ENCODE measurements around the gene VPS13D. TPM values are rescaled to one million over a fixed set of nuclear protein-coding genes. Genes with fewer than 3 reads are reported as not detected.

VPS13D gene
- total RNA-seq, 1 experiment from 2014 or later = 31.6 TPM

GRCh38 chr1:12228979-12229378 is 851 bp upstream of the VPS13D start:
- POLR2A ChIA-PET = no interaction called here
- Histone ChIP-seq H3K27ac (ENCODE audit: low read depth, low read length) (no peak overlapping the region), H3K36me3 (ENCODE audit: control insufficient read depth in 1 of 2, insufficient read depth in 2 of 2, low read length in 2 of 2) (no peaks in the 10 kb centered on the region), H3K9me3 (ENCODE audit: control insufficient read depth in 1 of 2, insufficient read depth in 1 of 2, low read depth in 1 of 2, low read length in 2 of 2) (no peaks in the 10 kb centered on the region), H3K4me2 (ENCODE audit: low read length) (no peak overlapping the region), H3K79me2 (ENCODE audit: insufficient read depth, low read length) (peaks cover 37% of the 10 kb centered on the region), H3K4me1 (ENCODE audit: control insufficient read depth in 1 of 2, insufficient read depth in 2 of 2, low read length in 2 of 2) (peaks cover 16 to 24% of the 10 kb centered on the region in 2 experiments), H3K9me2 (ENCODE audit: insufficient read depth) (no peaks in the 10 kb centered on the region), H3K27me3 (ENCODE audit: insufficient read depth, low read length) (no peaks in the 10 kb centered on the region), H2AFZ (ENCODE audit: low read depth, low read length, poor library complexity, severe bottlenecking) (no peak overlapping the region), H3K4me3 (replicated peaks in 1 of 2; ENCODE audit: low read depth in 1 of 2, low read length in 2 of 2) (no peak overlapping the region), H4K20me1 (ENCODE audit: insufficient read depth) (no peaks in the 10 kb centered on the region), H3K9ac (ENCODE audit: low read length) (no peak overlapping the region)
- TF ChIP-seq CEBPB (IDR thresholded peaks at IDR 0.05; ENCODE audit: low read depth) = no peak
- TF ChIP-seq ELF1 (IDR thresholded peaks at IDR 0.05; ENCODE audit: borderline replicate concordance, low read depth) = no peak
- no peak for TF ChIP-seq ATF3 (IDR thresholded peaks at IDR 0.05)
- no peak for TF ChIP-seq EGR1 (IDR thresholded peaks at IDR 0.05; ENCODE audit: low read depth)
- TF ChIP-seq SRF (IDR thresholded peaks at IDR 0.05; ENCODE audit: low read depth) = no peak
- TF ChIP-seq POLR2AphosphoS5 (IDR thresholded peaks at IDR 0.05; ENCODE audit: low read depth, low read length) = no peak
- no peak for TF ChIP-seq SP1 (IDR thresholded peaks at IDR 0.05; ENCODE audit: low read depth)
- TF ChIP-seq RAD21 (IDR thresholded peaks at IDR 0.05; ENCODE audit: low read depth) = no peak
- no peak for TF ChIP-seq CTCF (IDR thresholded peaks at IDR 0.05 in 2 of 3, conservative IDR thresholded peaks at IDR 0.05 in 1 of 3; ENCODE audit: borderline replicate concordance in 1 of 3, insufficient read depth in 1 of 3, low read depth in 2 of 3, low read length in 2 of 3)
- no peak for TF ChIP-seq EZH2 (IDR thresholded peaks at IDR 0.05)
- TF ChIP-seq, protein P1, sequence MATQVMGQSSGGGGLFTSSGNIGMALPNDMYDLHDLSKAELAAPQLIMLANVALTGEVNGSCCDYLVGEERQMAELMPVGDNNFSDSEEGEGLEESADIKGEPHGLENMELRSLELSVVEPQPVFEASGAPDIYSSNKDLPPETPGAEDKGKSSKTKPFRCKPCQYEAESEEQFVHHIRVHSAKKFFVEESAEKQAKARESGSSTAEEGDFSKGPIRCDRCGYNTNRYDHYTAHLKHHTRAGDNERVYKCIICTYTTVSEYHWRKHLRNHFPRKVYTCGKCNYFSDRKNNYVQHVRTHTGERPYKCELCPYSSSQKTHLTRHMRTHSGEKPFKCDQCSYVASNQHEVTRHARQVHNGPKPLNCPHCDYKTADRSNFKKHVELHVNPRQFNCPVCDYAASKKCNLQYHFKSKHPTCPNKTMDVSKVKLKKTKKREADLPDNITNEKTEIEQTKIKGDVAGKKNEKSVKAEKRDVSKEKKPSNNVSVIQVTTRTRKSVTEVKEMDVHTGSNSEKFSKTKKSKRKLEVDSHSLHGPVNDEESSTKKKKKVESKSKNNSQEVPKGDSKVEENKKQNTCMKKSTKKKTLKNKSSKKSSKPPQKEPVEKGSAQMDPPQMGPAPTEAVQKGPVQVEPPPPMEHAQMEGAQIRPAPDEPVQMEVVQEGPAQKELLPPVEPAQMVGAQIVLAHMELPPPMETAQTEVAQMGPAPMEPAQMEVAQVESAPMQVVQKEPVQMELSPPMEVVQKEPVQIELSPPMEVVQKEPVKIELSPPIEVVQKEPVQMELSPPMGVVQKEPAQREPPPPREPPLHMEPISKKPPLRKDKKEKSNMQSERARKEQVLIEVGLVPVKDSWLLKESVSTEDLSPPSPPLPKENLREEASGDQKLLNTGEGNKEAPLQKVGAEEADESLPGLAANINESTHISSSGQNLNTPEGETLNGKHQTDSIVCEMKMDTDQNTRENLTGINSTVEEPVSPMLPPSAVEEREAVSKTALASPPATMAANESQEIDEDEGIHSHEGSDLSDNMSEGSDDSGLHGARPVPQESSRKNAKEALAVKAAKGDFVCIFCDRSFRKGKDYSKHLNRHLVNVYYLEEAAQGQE (IDR thresholded peaks at IDR 0.05; ENCODE audit: low read depth) = no peak
- TF ChIP-seq YY1 (IDR thresholded peaks at IDR 0.05; ENCODE audit: extremely low read depth, insufficient replicate concordance, low read depth, low read length) = no peak
- TF ChIP-seq EZH2phosphoT487 (IDR thresholded peaks at IDR 0.05; ENCODE audit: borderline replicate concordance) = no peak
- intact Hi-C loops (cut with micrococcal nuclease) = no loop called here
- ATAC-seq (no peak), DNase-seq (ENCODE audit: low read depth, low spot score) (no peak)
- no TSS peak for BruUV-seq (replicated peaks)
- RAD21 ChIA-PET (ENCODE audit: low non-redundant PET in 1 of 2, low total read pairs in 2 of 2, uncharacterized antibody in 2 of 2, unreplicated experiment in 2 of 2) = no interaction called here
- CTCF ChIA-PET = no interaction called here

Data from HCT116 (cell line).